ENCODE measurements around the gene TBX15.

Gene TBX15

DNA sequence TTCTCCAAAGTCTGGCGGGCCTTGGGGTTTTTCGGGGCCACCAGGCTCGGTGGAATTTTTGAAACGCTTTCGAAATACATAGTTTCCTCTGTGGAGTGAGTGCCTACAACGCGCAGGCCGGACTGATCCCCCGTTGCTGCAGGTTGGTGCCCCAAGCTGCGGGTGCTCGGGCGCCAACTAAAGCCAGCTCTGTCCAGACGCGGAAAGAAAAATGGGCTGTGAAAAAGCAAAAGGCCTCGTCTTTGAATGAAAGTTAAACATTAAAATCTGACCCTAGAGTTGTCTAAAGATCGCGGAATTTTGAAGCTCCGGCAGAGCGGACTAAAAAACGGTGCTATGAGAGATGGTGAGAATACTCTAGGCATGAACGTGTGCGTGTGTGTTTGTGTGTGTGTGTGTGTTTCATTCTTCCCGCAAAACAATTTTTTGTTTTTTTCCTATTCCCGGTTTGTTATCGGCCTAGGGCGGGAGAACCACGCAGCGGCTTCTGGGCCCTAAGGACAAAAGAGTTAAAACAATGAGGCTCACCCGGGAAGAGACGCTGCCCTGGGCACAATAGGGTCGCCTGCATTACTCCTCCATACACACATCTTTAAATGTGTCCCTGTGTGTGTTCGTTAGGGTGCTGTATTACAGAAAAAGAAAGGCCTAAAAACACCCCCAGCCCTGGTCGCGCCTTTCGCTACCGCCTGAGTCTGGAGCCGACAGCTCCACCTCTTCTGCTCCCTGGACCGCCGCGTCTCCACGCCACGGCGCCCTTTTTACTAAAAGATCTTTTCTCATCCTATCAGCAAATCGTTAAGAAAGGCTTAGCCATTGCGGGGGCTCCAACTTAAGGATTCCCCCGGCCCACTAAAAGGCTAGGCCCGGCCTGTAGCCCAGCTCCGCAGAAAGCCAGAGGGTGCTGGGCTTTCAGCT lies 3.2 kb downstream of the TBX15 start:
- no peak for DNase-seq (ENCODE audit: low read depth in 2 of 2)

DNA sequence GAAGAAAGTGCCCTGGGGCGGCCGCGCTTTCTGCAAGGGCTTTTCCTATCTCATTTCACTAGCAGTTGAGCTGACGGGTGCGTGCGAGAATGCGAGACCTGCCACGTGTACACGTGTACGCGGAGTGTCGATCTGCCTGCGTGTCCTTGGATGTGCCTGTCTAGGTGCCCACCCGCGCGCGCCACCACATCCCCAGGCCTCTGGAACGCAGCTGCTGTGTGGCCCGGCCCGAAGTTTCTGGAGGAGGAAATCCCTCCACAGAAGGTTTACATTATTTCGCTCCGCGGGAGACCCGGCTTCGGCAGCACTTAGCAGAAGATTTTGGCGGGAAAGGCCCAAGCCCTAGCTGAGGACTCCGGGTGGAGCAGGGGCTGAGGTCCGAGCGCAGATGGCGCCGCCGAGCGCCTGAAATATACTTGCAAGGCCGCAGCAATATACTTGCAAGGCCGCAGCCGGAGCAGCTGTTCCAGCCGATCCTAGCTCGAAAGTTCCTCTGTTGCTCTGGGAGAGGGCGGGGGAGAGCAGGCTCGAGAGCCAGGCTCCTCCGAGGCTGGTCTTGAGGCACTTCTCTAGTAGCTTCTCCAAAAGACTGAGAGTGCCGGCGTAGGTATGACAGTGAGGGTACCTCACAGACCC lies 3.9 kb downstream of the TBX15 start:
- DNase-seq (ENCODE audit: low read depth in 2 of 2), result no peak

DNA sequence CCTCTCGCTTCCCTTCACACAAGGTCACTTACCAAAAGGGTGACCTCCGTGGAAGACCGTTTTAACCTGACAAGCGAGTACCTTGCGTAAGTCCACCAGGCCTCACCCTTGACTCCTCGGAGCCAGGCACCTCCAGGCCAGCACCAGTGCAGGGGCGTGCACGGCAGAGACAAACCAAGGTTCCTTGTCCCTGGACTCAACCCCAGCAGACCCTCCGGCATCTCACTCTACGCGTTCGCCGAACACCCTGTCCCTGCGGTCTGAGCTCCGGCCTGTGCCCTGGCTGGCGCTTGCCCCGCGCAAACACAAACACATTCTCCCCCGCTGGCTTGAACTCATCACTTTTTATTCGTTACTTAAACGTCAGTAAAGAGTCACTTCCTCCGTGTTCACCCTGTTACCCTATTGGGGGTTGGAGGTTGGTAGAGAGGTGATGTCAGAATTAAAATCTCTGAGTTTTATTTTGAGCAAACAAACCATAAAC lies 4.5 kb downstream of the TBX15 start:
- no peak for DNase-seq (ENCODE audit: low read depth in 2 of 2)

DNA sequence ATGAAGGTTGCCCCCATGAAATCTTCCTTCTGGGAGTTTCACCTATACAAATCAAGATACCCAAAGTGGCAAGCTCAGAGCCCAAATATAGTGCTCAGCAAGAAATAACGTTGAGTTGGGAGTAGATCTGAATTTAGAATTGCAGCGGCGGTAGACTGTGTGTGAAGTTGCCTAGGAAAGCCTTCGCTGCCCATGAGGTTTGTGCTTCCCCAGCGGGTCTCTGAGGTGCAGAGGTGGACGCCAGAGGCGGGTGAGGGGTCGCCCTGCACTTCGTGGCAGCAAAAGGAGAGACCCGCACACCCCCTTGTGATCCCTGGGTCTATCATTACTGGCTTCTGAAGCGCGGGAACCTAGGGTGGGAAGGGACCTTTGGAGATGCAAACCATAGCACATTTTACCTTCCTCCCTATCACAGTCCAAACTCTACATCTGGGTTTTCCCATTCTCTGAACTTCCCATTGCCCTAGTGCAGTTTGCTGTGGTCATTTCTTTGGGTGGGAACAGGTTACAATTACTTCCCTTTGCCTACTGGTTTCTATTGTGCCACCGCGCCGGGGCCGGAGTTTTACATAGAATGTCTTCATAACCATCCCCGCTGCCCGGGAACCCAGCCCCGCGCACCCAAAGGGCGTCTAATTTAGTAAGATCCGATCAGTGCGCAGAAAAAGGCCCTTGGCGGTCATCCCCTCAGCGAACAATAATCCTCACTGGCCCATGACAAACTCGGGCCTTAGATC lies 5.2 kb downstream of the TBX15 start:
- no peak for DNase-seq (ENCODE audit: low read depth in 2 of 2)

DNA sequence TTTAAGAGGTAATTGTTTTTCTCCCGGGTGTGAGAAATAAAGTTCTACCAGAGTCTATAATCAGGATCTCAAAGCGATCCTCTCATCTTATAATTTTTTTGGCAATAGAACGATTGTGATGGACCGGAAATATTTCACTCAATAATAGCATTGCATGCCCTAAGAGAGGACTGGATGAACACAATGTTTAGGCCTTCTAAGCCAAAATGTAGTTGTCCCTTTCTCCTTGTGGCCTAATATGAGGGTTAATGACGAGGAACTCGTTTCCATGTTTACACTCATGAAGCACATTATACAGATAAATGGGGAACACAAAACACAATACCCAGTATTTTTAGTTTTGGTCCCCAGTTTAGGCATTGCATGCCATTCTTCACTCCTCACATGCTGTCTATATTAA lies 5.9 kb downstream of the TBX15 start:
- DNase-seq (ENCODE audit: low read depth in 2 of 2), result no peak

DNA sequence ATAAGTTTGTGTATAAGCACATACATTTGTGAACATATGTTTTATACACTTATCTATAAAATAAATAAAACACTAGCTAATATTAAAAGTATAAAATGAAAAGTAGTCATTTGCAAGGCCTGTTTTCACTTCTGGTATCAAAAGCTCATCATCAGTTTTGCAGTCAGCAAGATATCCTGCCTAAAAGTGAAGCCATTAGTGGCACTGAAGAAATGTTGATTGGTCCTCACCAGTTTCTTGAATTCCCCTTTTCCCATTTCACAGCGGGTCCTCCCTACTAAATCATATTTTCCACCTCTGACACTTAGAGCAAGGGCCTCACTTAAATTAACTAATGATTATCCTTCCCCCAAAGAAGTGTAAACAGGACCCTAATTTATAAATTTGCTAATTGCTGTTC lies 6.7 kb downstream of the TBX15 start:
- DNase-seq (ENCODE audit: low read depth in 2 of 2), result no peak

DNA sequence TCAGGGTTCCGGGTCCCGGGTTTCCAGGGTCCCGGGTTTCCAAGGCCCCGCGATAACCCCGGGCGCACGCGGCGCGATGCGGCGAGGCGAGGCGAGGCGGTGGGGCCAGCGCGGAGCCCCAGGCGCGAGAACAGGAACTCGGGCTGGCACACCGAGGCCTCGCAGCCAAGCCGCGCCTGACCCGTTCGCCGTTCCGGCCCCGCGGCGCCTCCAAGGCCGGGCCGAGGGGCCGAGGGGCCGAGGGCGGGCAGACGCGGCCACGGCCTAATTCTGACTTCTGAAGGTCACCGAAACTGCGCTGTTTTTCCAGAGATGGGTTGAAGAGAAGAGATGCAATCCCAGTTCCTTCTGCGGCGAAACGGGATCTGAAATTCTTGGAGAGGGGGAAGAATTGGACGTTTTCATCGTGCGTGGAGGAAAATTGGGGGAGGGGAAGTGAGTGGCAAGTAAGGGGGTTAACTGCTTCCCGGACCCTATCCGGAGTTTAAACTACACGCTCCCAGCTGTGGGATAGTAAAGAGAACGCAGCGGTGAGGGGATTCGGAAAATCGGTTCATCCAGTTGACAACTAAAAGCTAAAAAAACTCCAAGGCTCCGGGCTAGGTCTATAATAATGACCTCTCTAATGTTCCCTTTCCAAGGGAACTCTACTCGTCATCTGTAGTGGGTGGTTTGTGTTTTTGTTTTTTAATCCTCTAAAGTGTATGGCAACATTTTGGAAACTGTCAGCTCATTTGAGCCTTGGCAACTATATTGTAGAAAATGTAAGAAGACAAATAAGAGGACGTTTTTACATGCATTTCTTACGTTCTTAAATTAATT lies 8.2 kb downstream of the TBX15 start:
- no peak for DNase-seq (ENCODE audit: low read depth in 2 of 2)

DNA sequence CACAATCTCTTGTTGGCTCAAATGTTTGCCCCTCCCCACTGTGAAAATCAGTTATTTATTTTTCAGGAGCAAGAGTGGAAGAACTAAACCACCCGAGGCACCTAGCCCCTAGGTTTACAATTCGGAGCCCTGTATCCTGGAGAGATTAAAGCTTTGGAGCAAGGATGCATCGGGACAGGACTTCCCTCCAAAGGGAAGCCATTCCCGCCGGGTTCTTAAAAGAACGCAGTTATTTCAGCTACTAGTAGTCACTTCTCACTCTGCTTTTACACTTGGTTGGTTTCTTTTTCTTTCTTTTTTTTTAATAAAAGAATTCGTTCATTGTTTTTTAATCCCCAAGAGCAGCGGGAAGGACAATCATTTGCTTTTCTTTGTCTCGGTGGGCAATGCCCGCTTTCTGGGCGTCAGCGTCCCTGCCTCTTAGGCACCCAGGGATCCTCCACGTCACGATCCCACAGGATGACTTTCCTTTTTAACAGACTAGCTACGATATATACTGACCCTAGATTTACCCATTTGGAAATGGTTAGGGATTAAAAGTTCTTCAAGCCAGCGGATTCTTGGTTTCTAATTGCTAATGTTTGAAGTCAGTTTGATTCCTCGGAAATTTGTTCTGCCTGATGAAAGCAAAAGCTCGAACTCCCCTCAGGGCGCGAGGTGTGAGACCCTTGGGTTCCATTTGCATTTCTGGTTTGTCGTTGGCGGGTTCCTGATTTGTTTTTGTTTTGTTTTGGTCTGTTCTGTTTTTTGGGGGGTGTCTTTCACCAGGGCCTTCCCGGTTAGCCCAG lies 9.0 kb downstream of the TBX15 start:
- DNase-seq (ENCODE audit: low read depth in 2 of 2), result no peak

DNA sequence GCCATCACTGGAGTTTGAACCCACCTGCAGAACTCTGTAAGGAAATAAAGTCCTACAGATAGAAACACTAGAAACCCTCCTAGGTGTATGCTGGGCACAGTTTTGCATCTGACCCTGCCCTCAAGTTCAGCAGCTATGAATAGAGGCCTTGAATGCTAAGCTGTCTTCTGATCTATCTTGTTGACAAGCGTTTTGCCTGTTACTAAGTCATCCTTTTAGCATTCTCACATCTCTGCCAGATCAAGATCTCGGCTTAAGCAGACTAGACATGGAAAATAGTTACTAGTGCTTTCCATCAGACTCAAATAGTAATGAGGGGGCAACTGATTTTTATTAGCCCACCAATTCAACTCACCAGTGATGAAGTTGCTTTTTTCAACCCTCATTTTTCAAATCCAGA lies 10.5 kb downstream of the TBX15 start:
- no peak for DNase-seq (ENCODE audit: low read depth in 2 of 2)

DNA sequence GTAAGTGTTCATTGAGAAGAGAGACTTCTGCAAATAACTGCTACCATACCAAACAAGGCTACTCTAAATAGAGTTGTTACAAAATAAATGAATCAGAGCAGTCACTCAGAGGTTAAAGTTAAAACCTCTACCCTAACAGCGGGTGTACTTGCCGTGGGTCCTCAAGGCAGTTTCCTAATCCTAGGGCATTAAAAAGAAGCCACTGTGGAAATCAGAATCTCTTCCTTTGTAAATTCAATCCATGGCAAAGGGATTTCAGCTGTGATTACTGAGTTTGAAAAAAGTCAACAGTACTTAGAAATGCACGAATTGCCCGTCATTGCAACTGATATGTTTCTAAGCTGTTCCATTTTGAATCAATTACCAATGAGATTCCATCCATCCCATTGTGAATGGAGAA lies 13.5 kb downstream of the TBX15 start:
- DNase-seq (ENCODE audit: low read depth in 2 of 2), result no peak

DNA sequence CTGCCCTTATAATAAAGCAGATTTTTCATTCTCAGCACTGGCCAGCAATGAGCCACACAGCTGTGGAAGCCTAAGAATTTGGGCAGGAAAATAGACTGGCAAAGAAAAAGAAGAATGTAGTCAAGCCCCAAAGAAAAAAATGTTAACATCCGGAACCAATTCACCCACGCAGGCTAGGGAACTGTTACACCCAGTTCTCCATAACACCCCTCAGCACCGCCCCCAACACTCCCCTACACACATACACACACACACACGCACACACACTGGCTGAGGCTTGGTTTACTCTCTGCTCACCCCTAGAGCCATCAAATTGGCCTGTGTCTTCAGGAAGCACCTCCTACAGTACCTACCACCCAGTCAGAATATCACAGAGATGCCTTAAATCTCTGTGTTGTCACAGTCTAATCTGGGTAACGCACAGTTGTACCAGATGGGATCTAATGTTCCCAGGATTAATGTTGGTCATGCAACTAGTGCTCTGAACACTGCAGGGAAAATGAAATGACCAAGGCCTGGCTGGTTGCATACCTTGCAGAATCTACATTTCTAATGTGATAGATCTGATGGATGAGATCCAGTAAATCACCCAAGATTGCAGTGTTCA lies 14.5 kb downstream of the TBX15 start:
- no peak for DNase-seq (ENCODE audit: low read depth in 2 of 2)

DNA sequence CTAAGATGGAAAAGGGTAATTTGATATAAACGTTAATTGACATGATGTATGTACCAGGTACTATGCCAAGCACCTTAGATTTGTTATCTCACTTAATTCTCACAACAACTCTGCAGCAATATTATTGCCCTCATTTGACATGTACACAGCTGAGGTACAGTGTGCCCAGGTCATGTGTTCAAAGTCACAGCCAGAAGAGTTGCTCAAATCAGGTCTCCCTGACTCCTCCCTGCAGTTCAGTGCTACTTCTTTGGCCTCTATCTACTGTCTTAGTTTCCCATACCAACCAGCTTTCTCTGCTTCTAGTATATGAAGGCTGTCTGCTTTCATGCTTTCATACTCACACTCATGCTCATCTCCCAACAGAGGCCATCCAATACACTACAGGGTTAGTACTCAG lies 15.1 kb downstream of the TBX15 start:
- no peak for DNase-seq (ENCODE audit: low read depth in 2 of 2)

DNA sequence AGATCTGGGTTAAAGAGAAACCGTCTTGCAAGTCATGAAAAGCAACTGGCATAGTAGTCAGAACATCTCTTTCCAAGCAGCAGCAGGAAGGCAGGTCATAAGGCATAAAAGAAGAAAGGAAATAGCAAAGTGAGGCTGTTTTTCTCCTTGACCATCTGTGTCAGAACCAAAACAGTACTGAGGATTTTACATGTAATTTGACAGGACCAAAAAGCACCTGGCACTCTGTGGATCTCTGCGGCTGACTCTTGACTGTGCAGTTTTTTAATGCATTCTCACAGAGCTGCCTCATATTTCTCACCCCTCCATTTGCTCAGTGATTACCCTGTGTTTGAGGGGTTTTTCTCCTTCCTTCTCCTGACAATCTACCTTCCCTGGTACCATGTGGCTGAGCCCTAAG lies 17.7 kb downstream of the TBX15 start:
- DNase-seq (ENCODE audit: low read depth in 2 of 2), result no peak

DNA sequence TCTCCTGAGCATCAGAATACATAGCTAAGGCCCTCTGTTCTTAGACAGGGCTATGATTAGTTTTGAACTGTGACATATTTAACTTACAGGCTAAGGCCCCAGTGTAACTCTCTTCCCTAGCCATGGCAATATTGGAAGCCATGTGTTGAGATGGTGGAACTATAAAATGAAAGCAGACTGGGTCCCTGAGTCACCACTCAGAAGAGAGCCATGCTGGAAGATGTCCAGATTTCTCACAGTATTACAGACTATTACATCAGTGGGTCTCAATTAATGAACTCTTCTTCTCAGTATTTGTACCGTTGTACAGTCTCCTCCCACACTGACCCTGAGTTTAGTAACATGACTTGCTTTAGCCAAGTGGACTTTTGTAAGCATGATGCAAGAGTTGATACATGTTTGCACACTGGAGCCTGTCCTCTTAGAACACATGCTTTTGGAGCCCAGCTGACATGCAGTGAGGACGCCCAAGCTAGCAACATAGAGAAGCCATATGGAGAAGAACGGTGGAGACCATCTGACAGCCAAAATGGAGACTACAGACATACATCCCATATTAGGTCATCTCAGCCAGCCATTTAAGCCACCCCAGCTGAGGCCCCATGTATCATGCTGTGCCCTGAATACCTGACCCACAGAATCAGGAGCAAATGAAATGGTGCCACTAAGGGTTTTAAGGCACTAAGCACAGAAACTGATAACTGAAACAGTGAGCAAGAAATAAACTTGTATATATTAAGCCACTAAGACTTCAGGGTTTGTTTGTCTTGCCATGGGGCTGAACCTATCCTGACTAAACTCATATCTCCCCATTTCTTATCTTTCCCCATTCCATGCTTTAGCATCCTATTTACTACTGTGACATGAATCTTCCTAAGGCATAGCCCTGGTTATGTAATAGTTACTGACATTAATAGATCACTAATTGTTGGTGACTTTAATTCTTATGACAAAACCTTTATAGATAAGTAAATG lies 24.4 kb downstream of the TBX15 start:
- DNase-seq (ENCODE audit: low read depth in 2 of 2), result no peak

DNA sequence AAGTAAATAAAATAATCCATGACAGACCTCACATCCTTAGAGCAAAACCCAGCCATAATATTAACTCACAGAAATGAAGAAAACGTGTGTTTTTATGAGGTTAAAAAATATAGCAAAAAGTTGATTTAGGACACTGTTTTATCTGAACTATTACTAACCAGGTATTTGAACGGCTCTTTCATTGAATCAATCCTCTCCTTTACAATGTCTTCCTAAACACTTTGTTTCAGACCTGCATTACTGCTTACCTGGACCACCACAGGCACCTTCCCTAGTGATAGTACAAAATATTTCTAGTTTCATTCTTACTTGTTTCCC lies 25.0 kb downstream of the TBX15 start:
- no peak for DNase-seq (ENCODE audit: low read depth in 2 of 2)

DNA sequence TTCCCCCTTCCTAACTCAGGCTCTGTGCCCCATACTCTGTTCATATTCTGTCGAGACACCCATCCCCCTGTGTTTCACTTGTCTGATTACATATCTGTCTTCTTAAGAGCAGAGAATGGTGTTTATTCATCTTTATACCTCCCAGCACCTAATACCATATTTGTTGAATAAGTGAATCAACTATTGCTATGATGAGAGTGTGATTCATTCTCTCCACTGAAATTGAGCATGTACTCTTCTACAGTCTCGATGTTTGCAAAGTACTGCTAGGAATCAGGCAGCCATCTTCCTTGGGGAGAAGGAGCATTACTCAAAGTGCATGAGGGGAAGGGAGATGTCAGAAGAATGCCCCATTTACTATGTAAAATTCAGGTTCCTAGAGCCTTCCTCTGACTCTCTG lies 27.0 kb downstream of the TBX15 start:
- no peak for DNase-seq (ENCODE audit: low read depth in 2 of 2)

DNA sequence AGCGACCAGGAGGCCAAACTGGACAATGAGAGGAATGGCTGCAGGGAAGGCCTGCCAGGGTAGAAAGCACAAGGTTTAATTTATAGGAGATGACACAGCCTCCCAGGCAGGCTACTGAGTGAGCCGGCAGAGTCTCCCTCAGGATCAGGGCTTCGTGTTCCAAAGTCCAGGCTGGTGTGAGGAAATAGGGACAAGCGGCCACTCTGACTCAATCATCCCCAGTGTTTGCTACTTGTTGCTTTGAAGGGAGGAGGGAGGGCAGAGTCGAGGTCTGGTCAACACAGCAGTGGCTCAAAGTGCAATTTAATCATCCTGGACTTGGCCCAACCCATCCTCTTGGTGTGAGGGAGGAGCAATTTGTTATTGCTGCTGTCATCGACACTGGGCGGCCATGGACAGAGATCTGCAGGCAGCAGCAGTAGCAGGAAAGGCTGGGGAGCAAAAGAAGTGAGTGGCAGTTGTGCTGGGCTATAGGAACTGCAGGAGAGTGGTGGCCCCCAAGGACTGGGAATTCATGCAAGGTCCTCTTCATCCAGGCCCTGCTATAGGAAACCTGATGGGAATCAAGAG lies 27.5 kb downstream of the TBX15 start:
- no peak for DNase-seq (ENCODE audit: low read depth in 2 of 2)

DNA sequence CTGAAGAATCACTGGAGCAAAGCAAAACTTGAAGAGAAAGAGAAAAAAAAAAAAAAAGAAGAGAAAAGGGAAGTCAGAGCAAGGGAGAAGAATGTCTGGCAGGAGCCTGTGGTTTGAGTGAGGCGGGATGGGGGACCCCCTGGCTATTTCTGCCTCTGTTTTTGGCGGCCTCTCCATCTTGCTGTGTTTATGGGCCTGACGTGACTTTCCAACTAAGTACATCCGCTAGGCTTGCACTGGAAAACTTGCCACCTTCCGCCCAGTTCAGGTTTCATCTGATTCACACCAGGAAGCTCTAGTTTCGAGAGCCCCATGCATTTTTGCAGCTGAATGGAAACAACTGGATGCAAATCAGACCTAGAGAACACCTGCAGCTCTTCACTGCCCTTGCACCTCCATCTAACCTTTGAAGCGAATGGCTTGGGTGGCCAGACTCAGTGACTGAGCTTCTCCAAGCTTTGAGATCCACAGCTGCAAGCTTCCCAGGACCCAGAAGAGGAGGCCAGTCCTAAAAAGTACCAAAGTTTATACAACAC lies 28.0 kb downstream of the TBX15 start:
- no peak for DNase-seq (ENCODE audit: low read depth in 2 of 2)
